NCI-H1105 (cell line): ENCODE measurements around the gene DENND4A.
"Not testable (repeated sequence)": the region's sequence is repeated elsewhere in the genome, so short reads cannot be mapped to it uniquely, and the experiment has no call there.

Experiments used
- DNase-seq: peaks from one replicate; lab custom pipeline; 2025; lab: John Stamatoyannopoulos, UW

Gene DENND4A

DNA sequence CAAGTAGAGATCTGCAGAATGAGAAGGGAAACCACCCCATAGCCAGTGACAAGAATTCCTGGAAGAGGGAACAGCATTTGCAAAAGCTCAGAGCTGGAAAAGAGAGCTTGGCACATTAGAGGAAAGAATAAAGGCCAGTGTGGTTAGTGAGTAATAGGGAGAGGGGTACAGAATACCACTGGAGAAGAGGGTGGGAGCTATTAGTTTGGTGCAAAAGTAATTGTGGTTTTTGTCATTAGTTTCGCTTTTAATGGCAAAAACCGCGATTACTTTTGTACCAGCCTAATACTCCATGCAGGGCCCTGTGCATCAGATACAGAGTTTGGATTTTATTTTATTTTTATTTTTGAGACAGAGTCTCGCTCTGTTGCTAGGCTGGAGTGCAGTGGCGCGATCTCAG, 160.6 kb downstream of the DENND4A start:
- no peak for DNase-seq

DNA sequence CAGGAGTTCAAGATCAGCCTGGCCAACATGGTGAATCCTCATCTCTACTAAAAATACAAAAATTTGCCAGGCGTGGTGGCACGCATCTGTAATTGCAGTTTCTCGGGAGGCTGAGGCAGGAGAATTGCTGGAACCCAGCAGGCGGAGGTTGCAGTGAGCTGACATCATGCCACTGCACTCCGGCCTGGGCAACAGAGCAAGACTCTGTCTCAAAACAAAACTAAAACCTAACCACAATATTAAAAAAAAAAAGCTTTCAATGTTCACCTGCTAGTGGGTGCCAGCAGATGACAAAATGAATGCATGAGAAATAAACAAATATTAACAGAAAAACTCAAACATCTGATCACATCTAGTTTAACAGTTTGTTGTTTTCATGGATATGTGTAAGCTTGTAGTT, 161.3 kb downstream of the DENND4A start:
- no peak for DNase-seq

DNA sequence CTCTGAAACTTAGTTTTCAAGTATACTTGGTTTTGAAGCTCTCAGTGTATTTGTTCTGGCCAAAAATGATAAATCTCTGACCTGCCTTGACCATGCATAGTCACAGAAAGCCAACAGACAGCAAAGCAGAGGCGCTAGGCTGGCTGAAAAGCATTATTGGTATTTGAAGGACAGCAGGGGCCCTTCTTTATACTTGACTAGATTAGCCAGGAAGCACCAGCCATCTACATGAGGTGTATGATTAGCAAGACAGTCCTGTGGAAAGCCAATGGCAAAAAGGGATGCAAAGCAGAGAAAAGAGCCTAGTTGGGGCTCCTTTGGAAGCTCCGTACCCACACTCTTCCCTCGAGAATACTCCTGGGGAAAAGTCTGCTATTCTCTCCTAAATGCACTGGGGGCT, 162.5 kb downstream of the DENND4A start:
- no peak for DNase-seq

DNA sequence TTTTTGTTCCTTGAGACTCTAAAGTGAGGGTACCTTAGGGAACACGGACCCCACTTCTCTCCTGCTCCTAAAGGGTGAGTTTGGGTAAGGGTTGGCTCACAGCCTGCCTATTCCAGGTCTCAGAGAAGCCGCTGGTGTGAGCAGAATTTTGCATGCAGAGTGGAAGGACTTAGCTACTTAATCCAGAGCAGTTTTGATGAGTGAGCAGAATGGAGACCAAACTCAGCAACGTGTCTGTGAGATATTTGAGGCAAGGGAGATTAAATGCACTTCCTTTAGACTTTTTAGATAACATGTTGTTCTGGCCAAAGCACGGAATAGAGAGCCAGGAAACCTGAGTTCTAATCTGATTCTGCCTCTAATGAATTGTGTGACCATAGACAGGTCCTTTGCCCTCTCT, 165.2 kb downstream of the DENND4A start:
- no peak for DNase-seq

DNA sequence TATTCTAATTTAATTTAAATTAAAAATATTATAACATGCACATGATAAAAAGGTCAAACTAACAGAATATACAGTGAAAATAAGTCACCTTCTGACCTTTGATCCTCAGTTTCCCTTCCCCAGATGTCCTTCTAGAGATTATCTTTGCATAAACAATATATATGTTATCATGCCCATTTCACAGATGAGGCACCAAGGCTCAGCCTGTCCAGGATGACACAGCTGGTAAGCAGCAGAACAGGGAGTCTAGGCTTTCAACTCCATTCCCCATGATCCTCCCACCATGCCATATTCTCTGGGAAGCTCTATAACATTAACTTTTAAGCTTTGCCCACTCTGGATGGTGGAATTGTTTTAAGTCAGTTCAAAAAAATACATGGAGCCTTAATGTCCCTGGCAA, 169.0 kb downstream of the DENND4A start:
- DNase-seq, result no peak

DNA sequence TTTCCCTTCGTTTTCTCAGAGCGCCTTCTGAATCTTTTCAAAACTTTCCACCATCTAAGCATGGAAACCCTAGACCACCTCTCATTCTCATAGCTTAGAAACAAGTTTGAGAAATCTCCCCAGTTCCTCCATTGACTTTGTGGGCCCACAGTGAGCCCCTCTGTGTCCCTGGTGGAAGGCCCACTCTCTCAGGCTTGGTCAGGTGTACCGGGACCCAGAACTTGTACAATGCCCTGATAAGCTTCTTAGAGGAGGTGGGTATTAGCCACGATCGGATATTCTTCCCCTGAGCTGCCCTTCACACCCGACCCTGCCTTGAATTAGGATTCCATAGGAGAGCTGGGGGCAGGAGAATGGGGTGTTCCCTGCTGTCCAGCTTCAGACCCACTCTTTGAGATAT, 170.5 kb downstream of the DENND4A start, which contains the start of gene SLC24A1:
TSS of gene SLC24A1 (plus strand) at position 301 of the 400 bp plus-strand sequence. CDS start 2,143 bp downstream, outside the sequence.
- no peak for DNase-seq

DNA sequence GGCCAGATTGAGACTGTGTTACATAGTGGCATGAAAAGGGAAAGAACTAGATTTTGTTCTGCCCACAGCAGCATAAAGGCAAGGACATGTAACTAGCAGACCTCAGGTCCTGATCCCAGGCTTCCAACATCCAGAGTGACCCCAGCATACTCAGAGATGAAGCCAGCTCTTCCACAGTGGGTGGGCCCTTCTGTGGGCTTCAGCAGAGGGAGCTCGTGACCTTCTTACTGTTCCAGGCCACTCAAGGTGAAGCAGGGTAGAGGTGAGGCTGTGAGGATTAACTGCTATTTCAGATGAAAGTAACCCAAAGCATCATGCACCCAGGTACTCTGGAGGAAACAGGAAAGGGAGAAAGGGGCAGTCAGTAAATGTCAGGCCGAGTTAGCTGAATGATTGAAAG, 171.3 kb downstream of the DENND4A start:
- no peak for DNase-seq

DNA sequence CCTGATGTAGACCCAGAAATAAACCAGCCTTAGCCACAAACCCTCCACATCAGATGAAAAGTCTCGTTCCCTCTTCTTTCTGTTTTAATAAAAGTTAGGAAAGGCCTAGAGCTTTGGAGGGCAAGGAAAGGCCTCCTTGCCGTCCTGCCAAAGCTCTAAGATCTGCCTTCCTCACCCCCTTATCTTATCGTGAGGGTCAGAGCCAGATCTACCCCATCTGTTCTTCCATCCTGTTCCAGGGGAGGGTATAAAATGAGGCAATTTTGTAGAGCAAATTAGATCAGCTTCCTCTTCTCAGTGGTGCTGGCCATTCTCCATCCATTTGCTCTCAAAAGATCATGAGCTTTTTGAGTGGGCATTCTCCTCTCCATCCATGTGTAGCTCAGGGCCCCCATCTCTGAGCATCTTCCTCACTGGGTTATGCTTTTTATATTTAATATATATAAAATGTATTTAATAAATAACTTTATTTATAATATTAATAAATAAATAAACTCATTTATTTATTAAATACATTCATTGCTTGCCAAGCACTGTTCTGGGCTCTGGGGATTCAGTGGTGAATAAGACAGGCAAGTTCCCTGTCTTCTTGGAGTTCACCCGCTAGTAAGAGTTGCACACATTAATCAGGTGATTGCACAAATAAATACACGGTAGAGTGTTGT, 172.3 kb downstream of the DENND4A start:
- DNase-seq, result no peak

DNA sequence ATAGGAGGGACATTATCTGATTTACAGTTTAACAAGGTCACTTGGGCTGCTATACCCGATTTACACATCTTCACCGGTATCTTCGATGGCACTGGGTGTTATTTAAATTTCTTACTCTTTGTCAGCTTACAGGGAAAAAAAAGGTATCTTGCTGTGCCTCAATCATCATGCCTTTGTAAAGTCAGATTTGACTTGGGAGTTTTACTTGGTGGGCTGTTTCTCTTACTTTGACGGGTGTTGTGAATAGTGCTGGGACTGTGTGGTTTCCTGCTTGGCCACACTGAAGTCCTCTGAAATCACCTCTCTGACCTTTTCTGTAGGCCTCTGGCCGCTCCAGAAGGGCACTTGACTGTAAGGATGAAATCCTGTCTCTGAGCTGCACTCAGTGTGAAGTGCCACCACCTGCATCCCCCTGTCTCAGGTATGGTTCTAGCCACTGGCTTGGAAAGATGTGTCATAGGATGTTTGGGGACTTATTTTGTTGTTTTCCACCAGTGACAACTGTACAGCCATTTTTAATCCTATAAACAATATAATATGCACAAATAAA, 173.5 kb downstream of the DENND4A start:
- DNase-seq, result no peak

DNA sequence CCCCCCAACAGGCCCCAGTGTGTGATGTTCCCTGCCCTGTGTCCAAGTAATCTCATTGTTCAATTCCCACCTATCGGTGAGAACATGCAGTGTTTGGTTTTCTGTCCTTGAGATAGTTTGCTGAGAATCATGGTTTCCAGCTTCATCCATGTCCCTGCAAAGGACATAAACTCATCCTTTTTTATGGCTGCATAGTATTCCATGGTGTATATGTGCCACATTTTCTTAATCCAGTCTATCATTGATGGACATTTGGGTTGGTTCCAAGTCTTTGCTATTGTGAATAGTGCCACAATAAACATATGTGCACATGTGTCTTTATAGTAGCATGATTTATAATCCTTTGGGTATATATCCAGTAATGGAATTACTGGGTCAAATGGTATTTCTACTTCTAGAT, 176.2 kb downstream of the DENND4A start:
- DNase-seq, result not testable (repeated sequence)

DNA sequence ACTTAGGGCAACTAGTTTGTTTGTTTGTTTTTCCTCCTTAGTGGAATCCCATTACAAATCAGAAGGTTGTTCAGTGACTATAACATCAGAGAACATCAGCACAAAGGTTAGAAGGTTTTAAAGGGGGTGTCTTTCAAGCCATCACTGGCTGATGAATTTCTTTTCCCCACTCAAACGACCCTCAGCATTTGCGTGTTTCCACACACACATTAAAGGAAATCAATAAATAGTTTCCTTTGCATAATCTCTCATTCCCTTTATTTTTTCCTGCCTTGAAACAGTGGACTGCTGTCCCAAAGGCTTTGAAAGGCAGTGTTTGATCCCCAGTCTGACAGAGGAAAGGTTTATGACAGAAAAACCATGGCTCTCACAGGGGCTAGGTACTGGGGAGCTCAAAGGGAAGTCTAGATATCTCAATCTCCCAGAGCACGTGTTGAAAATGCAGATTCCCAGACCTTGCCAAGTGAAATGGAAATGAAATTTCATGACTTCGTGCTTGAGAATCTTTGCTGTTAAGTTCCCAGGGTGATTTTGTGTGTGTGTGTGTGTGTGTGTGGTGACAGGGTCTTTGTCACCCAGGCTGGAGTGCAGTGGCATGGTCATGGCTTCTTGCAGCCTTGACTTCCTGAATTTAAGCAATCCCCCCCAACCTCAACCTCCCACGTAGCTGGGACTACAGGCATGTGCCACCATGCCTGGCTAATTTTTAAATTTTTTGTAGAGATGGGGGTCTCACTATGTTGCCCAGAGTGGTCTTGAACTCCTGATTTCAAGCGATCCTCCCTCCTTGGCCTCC, 178.9 kb downstream of the DENND4A start:
- no peak for DNase-seq

DNA sequence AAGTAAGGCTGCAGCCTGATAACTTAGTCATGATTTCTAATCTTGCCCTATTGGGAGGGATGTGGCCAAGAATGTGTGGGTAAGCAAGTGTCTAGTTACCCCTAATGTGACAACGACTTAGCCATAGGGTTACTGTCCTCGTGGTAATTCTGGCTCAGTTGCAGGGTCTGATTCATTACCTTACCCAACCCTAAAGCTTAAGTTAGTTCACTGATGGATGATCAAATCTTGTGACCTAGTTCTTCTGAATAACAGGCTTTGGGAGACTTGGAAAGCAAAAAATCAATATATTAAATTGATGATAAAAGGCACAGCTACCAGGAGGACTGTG, 179.5 kb downstream of the DENND4A start:
- DNase-seq, result no peak

DNA sequence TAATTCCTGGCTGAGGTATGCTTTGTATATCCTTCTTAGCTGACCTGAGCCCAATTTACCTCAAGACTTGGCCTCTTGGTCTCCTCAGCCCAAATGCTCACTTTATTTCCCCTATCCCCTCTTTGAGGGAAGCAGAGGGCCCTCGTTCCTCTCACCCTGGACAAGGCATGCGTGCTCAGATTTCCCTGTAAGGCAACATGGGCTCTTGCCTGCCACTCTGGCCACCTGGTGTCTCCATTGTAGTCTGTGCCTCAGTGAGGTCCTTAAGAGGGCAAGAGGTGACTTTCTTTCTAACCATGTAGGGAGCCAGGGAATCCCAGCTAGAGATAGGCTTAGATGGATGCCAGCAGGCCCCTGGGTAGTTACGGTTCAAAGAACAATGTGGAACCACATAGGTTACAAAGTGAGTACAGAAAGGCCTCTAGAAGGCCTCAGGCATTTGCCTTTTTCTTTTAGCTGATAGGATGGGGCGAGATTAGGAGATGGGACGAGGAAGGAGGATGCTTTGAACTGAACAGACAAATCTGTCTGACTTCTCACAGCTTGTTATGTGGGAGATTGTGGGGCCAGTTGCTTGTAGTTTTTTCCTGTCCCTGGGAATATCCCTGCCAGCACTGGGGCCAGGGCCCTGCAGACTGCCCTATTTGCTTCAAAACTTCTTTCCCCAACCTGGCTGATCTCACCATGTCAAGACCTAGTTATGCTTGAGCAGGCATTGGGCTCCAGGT, 180.0 kb downstream of the DENND4A start:
- no peak for DNase-seq

DNA sequence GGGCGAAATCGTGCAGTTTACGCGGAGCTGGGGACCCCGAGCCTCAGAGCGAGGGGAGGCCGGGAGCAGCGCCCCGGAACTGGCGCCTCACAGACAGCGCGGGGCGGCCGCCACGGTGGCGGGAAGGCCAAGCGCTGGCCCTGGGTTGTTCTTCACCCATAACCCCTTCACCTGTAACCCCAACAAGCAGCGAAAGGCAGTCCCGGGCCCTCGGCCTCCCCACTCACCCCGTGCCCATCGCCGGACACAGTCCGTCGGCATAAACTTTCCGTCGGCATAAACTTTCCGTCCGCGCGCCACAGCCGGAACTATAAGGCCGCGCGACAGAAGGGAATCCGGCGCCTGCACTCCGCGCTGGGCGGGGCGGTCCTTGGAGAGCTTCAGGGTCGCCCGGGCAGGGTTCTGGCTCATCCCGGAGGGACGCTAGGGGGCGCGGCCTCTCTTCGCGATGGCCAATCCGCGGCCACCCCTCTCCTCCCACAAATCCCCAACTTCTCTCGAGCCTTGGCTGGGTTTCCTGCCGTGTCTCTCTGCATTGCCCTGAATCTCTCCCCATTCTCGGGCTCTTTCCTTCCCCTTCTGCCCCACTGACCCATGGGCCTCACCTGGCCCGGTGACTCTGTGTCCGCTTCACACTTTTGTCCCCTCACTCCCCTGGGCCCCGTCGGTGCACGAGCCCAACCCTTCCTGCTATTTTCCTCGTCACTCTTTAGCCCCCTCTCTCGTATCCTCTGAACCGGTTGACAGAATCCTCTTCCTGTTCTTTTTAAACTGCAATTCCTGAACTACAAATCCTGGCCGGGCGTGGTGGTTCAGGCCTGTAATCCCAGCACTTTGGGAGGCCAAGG, 181.0 kb downstream of the DENND4A start, which contains the start of gene INTS14:
TSS of gene INTS14 (minus strand) at position 261 of the 848 bp plus-strand sequence. CDS start 3,751 bp downstream, outside the sequence.
- peak; percentile 99 for DNase-seq
